Astrocyte (in vitro differentiated cells and primary cell): Measurements from ENCODE around the gene ZC3H12D. TPM values are rescaled to one million over a fixed set of nuclear protein-coding genes. Genes with fewer than 3 reads are reported as not detected.

Experiments
- DNase-seq: peaks from one replicate; pipeline ENCODE4 v3.0.0-alpha.2; 2010; ENCODE audit warnings: low read depth
- FAIRE-seq: peaks from 2 replicates; lab custom pipeline; 2011; peaks lifted over from hg19 to GRCh38; lab: Jason Lieb, UNC
- H2AFZ ChIP-seq: 2 replicates; pipeline ENCODE4 v1.6.0; 2012; ENCODE audit warnings: low read depth, low read length, inconsistent platforms
- H3K27ac ChIP-seq: 2 replicates; pipeline ENCODE4 v1.5.1; 2011; ENCODE audit warnings: low read depth, low read length, inconsistent platforms
- H3K27me3 ChIP-seq: 2 replicates; pipeline ENCODE4 v1.6.0; 2011; ENCODE audit warnings: low read length, inconsistent platforms; ENCODE audit not compliant: insufficient read depth
- H3K36me3 ChIP-seq: 2 replicates; pipeline ENCODE4 v1.5.1; 2011; ENCODE audit warnings: low read length, inconsistent platforms; ENCODE audit not compliant: insufficient read depth
- H3K4me1 ChIP-seq: 2 replicates; pipeline ENCODE4 v1.5.1; 2011; ENCODE audit warnings: low read length, inconsistent platforms; ENCODE audit not compliant: insufficient read depth
- H3K4me2 ChIP-seq: 2 replicates; pipeline ENCODE4 v1.6.0; 2012; ENCODE audit warnings: low read length, inconsistent platforms
- H3K4me3 ChIP-seq: 2 replicates; pipeline ENCODE4 v1.5.1; 2011; ENCODE audit warnings: low read depth, mild to moderate bottlenecking, low read length, inconsistent platforms; ENCODE audit not compliant: insufficient read depth
- H3K79me2 ChIP-seq: 2 replicates; pipeline ENCODE4 v1.6.0; 2012; ENCODE audit warnings: mild to moderate bottlenecking, low read length, inconsistent platforms; ENCODE audit not compliant: insufficient read depth
- H3K9ac ChIP-seq: 2 replicates; pipeline ENCODE4 v1.6.0; 2012; ENCODE audit warnings: mild to moderate bottlenecking, low read length, inconsistent platforms
- H3K9me3 ChIP-seq: 2 replicates; pipeline ENCODE4 v1.5.1; 2012; ENCODE audit warnings: low read depth, mild to moderate bottlenecking, low read length, inconsistent platforms; ENCODE audit not compliant: insufficient read depth
- H4K20me1 ChIP-seq: 2 replicates; pipeline ENCODE4 v1.6.0; 2012; ENCODE audit warnings: low read length, inconsistent platforms; ENCODE audit not compliant: insufficient read depth
- H3K27ac Mint-ChIP-seq: one replicate; pipeline ENCODE4 v1.8.0; 2021; ENCODE audit warnings: mild to moderate bottlenecking, mixed read lengths; ENCODE audit not compliant: unreplicated experiment
- H3K27me3 Mint-ChIP-seq: one replicate; pipeline ENCODE4 v1.8.0; 2021; ENCODE audit warnings: low read depth, mixed read lengths; ENCODE audit not compliant: unreplicated experiment
- H3K36me3 Mint-ChIP-seq: one replicate; pipeline ENCODE4 v1.8.0; 2021; ENCODE audit warnings: low read depth, mixed read lengths; ENCODE audit not compliant: unreplicated experiment
- H3K4me1 Mint-ChIP-seq: one replicate; pipeline ENCODE4 v1.8.0; 2021; ENCODE audit warnings: low read depth, mixed read lengths; ENCODE audit not compliant: unreplicated experiment
- H3K4me3 Mint-ChIP-seq: one replicate; pipeline ENCODE4 v1.8.0; 2021; ENCODE audit warnings: mild to moderate bottlenecking, moderate library complexity, mixed read lengths; ENCODE audit not compliant: unreplicated experiment
- H3K9me3 Mint-ChIP-seq: one replicate; pipeline ENCODE4 v1.8.0; 2021; ENCODE audit warnings: mild to moderate bottlenecking, mixed read lengths; ENCODE audit not compliant: unreplicated experiment
- EZH2 ChIP-seq: IDR thresholded peaks from 2 replicates; pipeline ENCODE4 v1.6.1; 2012; ENCODE audit warnings: mild to moderate bottlenecking, low read length, inconsistent platforms; ENCODE audit not compliant: insufficient read depth
- total RNA-seq: library from RNA; stranded (reverse); gene quantifications from 2 replicates; pipeline ENCODE4 v1.2.1, GENCODE V29; 2021
- TF ChIP-seq, protein P1 (sequence below): IDR thresholded peaks from 2 replicates; pipeline ENCODE4 v1.5.1; 2011; ENCODE audit warnings: low read depth, mild to moderate bottlenecking, inconsistent platforms, low read length, moderate library complexity; ENCODE audit not compliant: insufficient read depth

The ZC3H12D gene
- total RNA-seq, 1 donor from 2014 or later = 0.05 TPM

- H3K9me3 ChIP-seq = no peaks in the 10 kb centered on the region
- Mint-ChIP-seq H3K9me3 (peaks cover 17% of the 10 kb centered on the region), H3K27me3 (peaks cover 2% of the 10 kb centered on the region), H3K36me3 (peaks cover 8% of the 10 kb centered on the region), H3K27ac (no peak overlapping the region), H3K4me3 (no peak overlapping the region), H3K4me1 (peaks cover 14% of the 10 kb centered on the region)
- H3K27me3 ChIP-seq = no peaks in the 10 kb centered on the region
- H3K27ac ChIP-seq = no peak overlapping the region
- no peak overlapping the region for H3K4me3 ChIP-seq
- no peaks in the 10 kb centered on the region for H3K79me2 ChIP-seq
- no peaks in the 10 kb centered on the region for H4K20me1 ChIP-seq
- H2AFZ ChIP-seq = no peak overlapping the region
- no peak overlapping the region for H3K9ac ChIP-seq
- TF ChIP-seq, protein P1, sequence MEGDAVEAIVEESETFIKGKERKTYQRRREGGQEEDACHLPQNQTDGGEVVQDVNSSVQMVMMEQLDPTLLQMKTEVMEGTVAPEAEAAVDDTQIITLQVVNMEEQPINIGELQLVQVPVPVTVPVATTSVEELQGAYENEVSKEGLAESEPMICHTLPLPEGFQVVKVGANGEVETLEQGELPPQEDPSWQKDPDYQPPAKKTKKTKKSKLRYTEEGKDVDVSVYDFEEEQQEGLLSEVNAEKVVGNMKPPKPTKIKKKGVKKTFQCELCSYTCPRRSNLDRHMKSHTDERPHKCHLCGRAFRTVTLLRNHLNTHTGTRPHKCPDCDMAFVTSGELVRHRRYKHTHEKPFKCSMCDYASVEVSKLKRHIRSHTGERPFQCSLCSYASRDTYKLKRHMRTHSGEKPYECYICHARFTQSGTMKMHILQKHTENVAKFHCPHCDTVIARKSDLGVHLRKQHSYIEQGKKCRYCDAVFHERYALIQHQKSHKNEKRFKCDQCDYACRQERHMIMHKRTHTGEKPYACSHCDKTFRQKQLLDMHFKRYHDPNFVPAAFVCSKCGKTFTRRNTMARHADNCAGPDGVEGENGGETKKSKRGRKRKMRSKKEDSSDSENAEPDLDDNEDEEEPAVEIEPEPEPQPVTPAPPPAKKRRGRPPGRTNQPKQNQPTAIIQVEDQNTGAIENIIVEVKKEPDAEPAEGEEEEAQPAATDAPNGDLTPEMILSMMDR = no peak
- TF ChIP-seq EZH2 = no peak
- no peaks in the 10 kb centered on the region for H3K36me3 ChIP-seq
- H3K4me1 ChIP-seq = no peaks in the 10 kb centered on the region
- H3K4me2 ChIP-seq = no peak overlapping the region
- FAIRE-seq (no peak), DNase-seq (peak; percentile 30)
Measured at GRCh38 chr6:149443411-149444181, 41.2 kb downstream of the ZC3H12D start.

GRCh38 chr6:149441740-149442139 lies 43.1 kb downstream of the ZC3H12D start:
- Mint-ChIP-seq H3K27ac (no peak overlapping the region), H3K4me3 (no peak overlapping the region)
- FAIRE-seq = no peak

More at GRCh38 chr6:149441740-149442139, 43.1 kb downstream of the ZC3H12D start:
- H3K4me2 ChIP-seq = no peak overlapping the region
- peaks cover 8% of the 10 kb centered on the region for H3K36me3 Mint-ChIP-seq
- no peaks in the 10 kb centered on the region for H3K4me1 ChIP-seq
- H3K9ac ChIP-seq = no peak overlapping the region
- peaks cover 6% of the 10 kb centered on the region for H3K27me3 Mint-ChIP-seq
- no peaks in the 10 kb centered on the region for H3K27me3 ChIP-seq
- no peak overlapping the region for H2AFZ ChIP-seq
- DNase-seq = no peak
- peaks cover 14% of the 10 kb centered on the region for H3K4me1 Mint-ChIP-seq
- no peak overlapping the region for H3K27ac ChIP-seq
- TF ChIP-seq, protein P1 = no peak
- TF ChIP-seq EZH2 = no peak
- H3K9me3 ChIP-seq = no peaks in the 10 kb centered on the region
- H3K9me3 Mint-ChIP-seq = peaks cover 17% of the 10 kb centered on the region
- H3K4me3 ChIP-seq = no peak overlapping the region
- H3K36me3 ChIP-seq = no peaks in the 10 kb centered on the region
- no peaks in the 10 kb centered on the region for H4K20me1 ChIP-seq
- no peaks in the 10 kb centered on the region for H3K79me2 ChIP-seq
